HepG2 (cell line): Measurements from ENCODE around the gene NOVA2. TPM values are rescaled to one million over a fixed set of nuclear protein-coding genes. Genes with fewer than 3 reads are reported as not detected.

Source experiments
- ATAC-seq: fragments of 200-7000 bp; cut with Tn5 transposase; 3 replicates; pipeline ENCODE4 v1.9.1; 2020; ENCODE audit warnings: mild to moderate bottlenecking, moderate library complexity
- BruUV-seq: library from RNA; stranded (reverse); fragments of 400-500 nt; replicated peaks from 2 replicates; lab custom pipeline; 2021; lab: Mats Ljungman, UMichigan
- CTCF ChIA-PET: fragments of 300-600 bp; formaldehyde crosslinking; extraction: SDS; loops from one replicate; lab custom pipeline; 2021; ENCODE audit warnings: low total read pairs, inconsistent platforms, low intra/inter-chr PET ratio; lab: Yijun Ruan, JAX
- POLR2A ChIA-PET: fragments of 350-600 bp; sonication (Branson Sonifier 250); formaldehyde crosslinking; loops from one replicate; lab custom pipeline; 2020; ENCODE audit warnings: antibody characterized with exemption, inconsistent platforms; lab: Yijun Ruan, JAX
- DNase-seq: peaks from one replicate; pipeline ENCODE4 v3.0.0-alpha.2; 2015; ENCODE audit warnings: low spot score
- FAIRE-seq: peaks from 3 replicates; lab custom pipeline; 2011; peaks lifted over from hg19 to GRCh38; lab: Jason Lieb, UNC
- H2AFZ ChIP-seq: one replicate; pipeline ENCODE4 v1.6.1; 2011; ENCODE audit warnings: low read length, inconsistent platforms
- H3K27ac ChIP-seq: fragments of 300-600 bp; 3 replicates; pipeline ENCODE4 v1.8.0; 2011; ENCODE audit warnings: mixed run types, mild to moderate bottlenecking, mixed read lengths, low read length, inconsistent platforms; ENCODE audit not compliant: insufficient read depth; ENCODE audit errors: extremely low read length
- H3K27me3 ChIP-seq, 2 experiments: fragments of 200-600 bp in 1 of 2; 2 replicates in 1 of 2; 3 replicates in 1 of 2; pipeline versions ENCODE4 v1.6.0 to v1.8.0; 2011; ENCODE audit warnings: low read length in 2 of 2, mild to moderate bottlenecking in 2 of 2, moderate library complexity in 2 of 2, inconsistent platforms in 1 of 2; ENCODE audit not compliant: insufficient read depth in 2 of 2, control insufficient read depth in 1 of 2
- H3K36me3 ChIP-seq, 2 experiments: fragments of 200-600 bp in 1 of 2; replicated peaks in 1 of 2; 2 replicates in 1 of 2; 3 replicates in 1 of 2; pipeline versions ENCODE4 v1.5.1 to v1.8.0; 2011; ENCODE audit warnings: low read length in 2 of 2, inconsistent platforms in 1 of 2; ENCODE audit not compliant: insufficient read depth in 2 of 2, control insufficient read depth in 1 of 2
- H3K4me1 ChIP-seq: 2 replicates; pipeline ENCODE4 v1.5.1; 2012; ENCODE audit warnings: low read length, inconsistent platforms; ENCODE audit not compliant: insufficient read depth
- H3K4me2 ChIP-seq: 2 replicates; pipeline ENCODE4 v1.6.0; 2011; ENCODE audit warnings: low read depth, low read length, inconsistent platforms
- H3K4me3 ChIP-seq, 3 experiments: fragments of 200-600 bp in 1 of 3; sonication (generic), shearing (Covaris generic) in 1 of 3; replicated peaks in 1 of 3; 2 replicates each; pipeline ENCODE4 v1.5.1; 2011 to 2016; ENCODE audit warnings: low read length in 3 of 3, inconsistent platforms in 2 of 3, low read depth in 2 of 3, mild to moderate bottlenecking in 2 of 3, control low read depth in 1 of 3, mixed read lengths in 1 of 3; ENCODE audit not compliant: insufficient read depth in 1 of 3
- H3K79me2 ChIP-seq: one replicate; pipeline ENCODE4 v1.6.1; 2011; ENCODE audit warnings: low read length, inconsistent platforms; ENCODE audit not compliant: insufficient read depth
- H3K9ac ChIP-seq: 2 replicates; pipeline ENCODE4 v1.6.0; 2011; ENCODE audit warnings: mild to moderate bottlenecking, low read depth, low read length, inconsistent platforms; ENCODE audit not compliant: insufficient read depth
- H3K9me3 ChIP-seq: 2 replicates; pipeline ENCODE4 v1.5.1; 2012; ENCODE audit warnings: mild to moderate bottlenecking, low read length
- H4K20me1 ChIP-seq: 2 replicates; pipeline ENCODE4 v1.6.0; 2011; ENCODE audit warnings: inconsistent platforms, mild to moderate bottlenecking, low read length, moderate library complexity; ENCODE audit not compliant: insufficient read depth
- GABPA ChIP-seq, 2 experiments: IDR thresholded peaks; 2 replicates each; pipeline ENCODE4 v1.6.1; 2011 to 2016; ENCODE audit warnings: low read depth in 2 of 2, low read length in 1 of 2, missing biosample characterization in 1 of 2, missing genetic modification characterization in 1 of 2
- HMGA1 ChIP-seq: sonication (generic); formaldehyde crosslinking; conservative IDR thresholded peaks from 2 replicates; pipeline ENCODE4 v1.4.0; 2020; ENCODE audit warnings: missing genetic modification reagents
- NFYC ChIP-seq: IDR thresholded peaks from 2 replicates; pipeline ENCODE4 v1.6.1; 2016; ENCODE audit warnings: missing genetic modification reagents, missing compliant biosample characterization
- PHB2 ChIP-seq: fragments of 450-650 bp; IDR thresholded peaks from 2 replicates; pipeline ENCODE4 v1.6.1; 2018; ENCODE audit not compliant: partially characterized antibody
- STAG1 ChIP-seq: sonication (generic); formaldehyde crosslinking; IDR thresholded peaks from 2 replicates; pipeline ENCODE4 v1.4.0; 2020; ENCODE audit warnings: missing genetic modification reagents
- TBX3 ChIP-seq: fragments of 450-650 bp; IDR thresholded peaks from 2 replicates; pipeline ENCODE4 v1.6.1; 2017; ENCODE audit warnings: antibody characterized with exemption, mild to moderate bottlenecking, inconsistent platforms, borderline replicate concordance
- TOE1 ChIP-seq: sonication (generic); formaldehyde crosslinking; IDR thresholded peaks from 2 replicates; pipeline ENCODE4 v1.4.0; 2020; ENCODE audit warnings: mild to moderate bottlenecking, missing genetic modification reagents
- ZNF441 ChIP-seq: sonication (generic); formaldehyde crosslinking; IDR thresholded peaks from 2 replicates; pipeline ENCODE4 v1.7.0; 2021; ENCODE audit warnings: missing genetic modification reagents, borderline replicate concordance
- ZNF556 ChIP-seq: sonication (generic); formaldehyde crosslinking; IDR thresholded peaks from 2 replicates; pipeline ENCODE4 v1.4.0; 2020; ENCODE audit warnings: mild to moderate bottlenecking, missing genetic modification reagents, borderline replicate concordance
- ZSCAN30 ChIP-seq: sonication (generic); formaldehyde crosslinking; IDR thresholded peaks from 2 replicates; pipeline ENCODE4 v1.5.0; 2020; ENCODE audit warnings: mild to moderate bottlenecking, missing genetic modification reagents
- WGBS: methylation state at CpG from one replicate; pipeline ENCODE4 v1.1.6; 2017; ENCODE audit warnings: low lambda C conversion rate; 5-methylcytosine and 5-hydroxymethylcytosine counted together
- in situ Hi-C: cut with HindIII; loops from 2 replicates; pipeline ENCODE4 v1.10.0; 2017; ENCODE audit warnings: low pct_unique_long_range_greater_than_20kb; ENCODE audit not compliant: extremely low pct_ligation_motif_present
- intact Hi-C: fragments of 100-400 bp; cut with micrococcal nuclease; formaldehyde crosslinking; loops from one replicate; pipeline ENCODE4 v1.10.0; 2022; ENCODE audit not compliant: unreplicated experiment
- polyA plus RNA-seq, 8 experiments: library from polyadenylated mRNA; depleted of rRNA in 3 of 8; stranded (reverse) in 7 of 8; unstranded in 1 of 8; fragments of >200 nt; fragmentation: Illumina TruSeq in 4 of 8; extraction: Trizol in 4 of 8; gene quantifications; 2 replicates each; pipeline versions ENCODE4 v1.2.1 to v1.2.3, GENCODE V29; 2011 to 2016; ENCODE audit warnings: low read depth in 4 of 8, missing spikeins in 1 of 8, mixed read lengths in 1 of 8; ENCODE audit not compliant: insufficient read depth in 1 of 8
- total RNA-seq, 5 experiments: library from RNA; depleted of rRNA; stranded (reverse); fragments of >200 nt; fragmentation: Illumina TruSeq; extraction: Trizol; gene quantifications; 2 replicates each; pipeline ENCODE4 v1.2.3, GENCODE V29; 2016; ENCODE audit warnings: low read depth in 1 of 5
- TF ChIP-seq, protein P1 (sequence below): IDR thresholded peaks from 2 replicates; pipeline ENCODE4 v1.6.1; 2012; ENCODE audit warnings: low read length, improper control_type of control experiment
- TF ChIP-seq, protein P2 (sequence below): sonication (generic); formaldehyde crosslinking; conservative IDR thresholded peaks from 2 replicates; pipeline ENCODE4 v1.4.0; 2020; ENCODE audit warnings: missing genetic modification reagents
- TF ChIP-seq, protein P3 (sequence below): sonication (generic); formaldehyde crosslinking; IDR thresholded peaks from 2 replicates; pipeline ENCODE4 v1.4.0; 2020; ENCODE audit warnings: missing genetic modification reagents, borderline replicate concordance

NOVA2 gene
- total and polyA plus RNA-seq, 2 of the 13 experiments (the other 11 are each of a cell fraction or from before 2014, with no cell fraction given) = not detected

DNA sequence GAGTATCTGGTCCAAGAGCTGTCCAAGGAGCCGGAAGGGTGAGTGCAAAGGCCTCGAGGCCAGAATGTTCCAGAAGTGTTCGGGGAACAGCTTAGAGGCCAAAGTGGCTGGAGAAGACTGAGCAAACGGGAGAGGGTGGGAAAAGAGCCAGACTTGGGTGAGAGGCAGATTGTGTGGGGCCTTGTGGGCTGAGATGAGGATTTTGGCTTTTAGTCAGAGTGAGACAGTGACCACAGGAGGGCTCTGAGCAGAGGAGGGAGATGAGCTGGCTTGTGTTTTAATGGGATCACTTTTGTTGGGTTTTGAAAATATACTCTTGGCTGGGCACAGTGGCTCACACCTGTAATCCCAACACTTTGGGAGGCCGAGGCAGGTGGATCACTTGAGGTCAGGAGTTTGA is 64.7 kb downstream of the NOVA2 start:
- POLR2A ChIA-PET = interaction anchor here (1.2 kb wide), 1 partner anchor 45 kb away, joined by 3 read pairs; no protein-coding TSS in a partner anchor

DNA sequence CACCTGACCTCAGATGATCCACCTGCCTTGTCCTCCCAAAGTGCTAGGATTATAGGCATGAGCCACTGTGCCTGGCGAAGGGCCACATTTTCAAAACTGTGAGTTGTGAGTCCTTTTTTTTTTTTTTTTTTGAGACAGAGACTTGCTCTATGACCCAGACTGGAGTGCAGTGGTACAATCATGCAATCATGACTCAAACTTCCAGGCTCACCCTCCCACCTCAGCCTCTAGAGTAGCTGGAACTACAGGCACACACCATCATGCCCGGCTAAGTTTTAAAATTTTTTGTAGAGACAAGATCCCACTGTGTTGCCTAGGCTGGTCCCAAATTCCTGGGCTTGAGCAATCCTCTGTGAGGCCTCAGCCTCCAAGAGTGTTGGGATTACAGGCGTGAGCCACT is 67.4 kb downstream of the NOVA2 start:
- in situ Hi-C loops = loop anchor here (10.0 kb wide), 1 partner anchor 169 kb away; no protein-coding TSS in a partner anchor
- TF ChIP-seq NFYC (CRISPR knock-in tag) = no peak
- no peak for TF ChIP-seq ZNF556
- no peak for TF ChIP-seq GABPA (IDR thresholded peaks at IDR 0.05; ENCODE audit: low read depth, low read length)
- TF ChIP-seq GABPA (CRISPR knock-in tag; IDR thresholded peaks at IDR 0.05; ENCODE audit: low read depth) = no peak
- TF ChIP-seq, protein P1, sequence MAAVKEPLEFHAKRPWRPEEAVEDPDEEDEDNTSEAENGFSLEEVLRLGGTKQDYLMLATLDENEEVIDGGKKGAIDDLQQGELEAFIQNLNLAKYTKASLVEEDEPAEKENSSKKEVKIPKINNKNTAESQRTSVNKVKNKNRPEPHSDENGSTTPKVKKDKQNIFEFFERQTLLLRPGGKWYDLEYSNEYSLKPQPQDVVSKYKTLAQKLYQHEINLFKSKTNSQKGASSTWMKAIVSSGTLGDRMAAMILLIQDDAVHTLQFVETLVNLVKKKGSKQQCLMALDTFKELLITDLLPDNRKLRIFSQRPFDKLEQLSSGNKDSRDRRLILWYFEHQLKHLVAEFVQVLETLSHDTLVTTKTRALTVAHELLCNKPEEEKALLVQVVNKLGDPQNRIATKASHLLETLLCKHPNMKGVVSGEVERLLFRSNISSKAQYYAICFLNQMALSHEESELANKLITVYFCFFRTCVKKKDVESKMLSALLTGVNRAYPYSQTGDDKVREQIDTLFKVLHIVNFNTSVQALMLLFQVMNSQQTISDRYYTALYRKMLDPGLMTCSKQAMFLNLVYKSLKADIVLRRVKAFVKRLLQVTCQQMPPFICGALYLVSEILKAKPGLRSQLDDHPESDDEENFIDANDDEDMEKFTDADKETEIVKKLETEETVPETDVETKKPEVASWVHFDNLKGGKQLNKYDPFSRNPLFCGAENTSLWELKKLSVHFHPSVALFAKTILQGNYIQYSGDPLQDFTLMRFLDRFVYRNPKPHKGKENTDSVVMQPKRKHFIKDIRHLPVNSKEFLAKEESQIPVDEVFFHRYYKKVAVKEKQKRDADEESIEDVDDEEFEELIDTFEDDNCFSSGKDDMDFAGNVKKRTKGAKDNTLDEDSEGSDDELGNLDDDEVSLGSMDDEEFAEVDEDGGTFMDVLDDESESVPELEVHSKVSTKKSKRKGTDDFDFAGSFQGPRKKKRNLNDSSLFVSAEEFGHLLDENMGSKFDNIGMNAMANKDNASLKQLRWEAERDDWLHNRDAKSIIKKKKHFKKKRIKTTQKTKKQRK = no peak
- TF ChIP-seq TOE1 (CRISPR knock-in tag) = no peak
- no peak for TF ChIP-seq HMGA1 (CRISPR knock-in tag)
- no peak for TF ChIP-seq ZNF441
- no peak for TF ChIP-seq ZSCAN30 (CRISPR knock-in tag)
- no peak for TF ChIP-seq TBX3
- TF ChIP-seq, protein P2, sequence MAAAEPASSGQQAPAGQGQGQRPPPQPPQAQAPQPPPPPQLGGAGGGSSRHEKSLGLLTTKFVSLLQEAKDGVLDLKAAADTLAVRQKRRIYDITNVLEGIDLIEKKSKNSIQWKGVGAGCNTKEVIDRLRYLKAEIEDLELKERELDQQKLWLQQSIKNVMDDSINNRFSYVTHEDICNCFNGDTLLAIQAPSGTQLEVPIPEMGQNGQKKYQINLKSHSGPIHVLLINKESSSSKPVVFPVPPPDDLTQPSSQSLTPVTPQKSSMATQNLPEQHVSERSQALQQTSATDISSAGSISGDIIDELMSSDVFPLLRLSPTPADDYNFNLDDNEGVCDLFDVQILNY (CRISPR knock-in tag) = no peak
- no peak for TF ChIP-seq PHB2

More for the DNA sequence above, 64.7 kb downstream of the NOVA2 start:
- no TSS peak for BruUV-seq
- peak; percentile 3; the same call in 1 of the 2 replicates for TF ChIP-seq STAG1
- TF ChIP-seq, protein P3, sequence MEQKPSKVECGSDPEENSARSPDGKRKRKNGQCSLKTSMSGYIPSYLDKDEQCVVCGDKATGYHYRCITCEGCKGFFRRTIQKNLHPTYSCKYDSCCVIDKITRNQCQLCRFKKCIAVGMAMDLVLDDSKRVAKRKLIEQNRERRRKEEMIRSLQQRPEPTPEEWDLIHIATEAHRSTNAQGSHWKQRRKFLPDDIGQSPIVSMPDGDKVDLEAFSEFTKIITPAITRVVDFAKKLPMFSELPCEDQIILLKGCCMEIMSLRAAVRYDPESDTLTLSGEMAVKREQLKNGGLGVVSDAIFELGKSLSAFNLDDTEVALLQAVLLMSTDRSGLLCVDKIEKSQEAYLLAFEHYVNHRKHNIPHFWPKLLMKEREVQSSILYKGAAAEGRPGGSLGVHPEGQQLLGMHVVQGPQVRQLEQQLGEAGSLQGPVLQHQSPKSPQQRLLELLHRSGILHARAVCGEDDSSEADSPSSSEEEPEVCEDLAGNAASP (CRISPR knock-in tag) = no peak
- H3K4me3 ChIP-seq = no peak overlapping the region
- WGBS = 16% methylated on average over 5 of the region's 5 CpGs
- peaks cover 35% of the 10 kb centered on the region for H3K4me1 ChIP-seq
- no peaks in the 10 kb centered on the region for H3K36me3 ChIP-seq
- H3K4me2 ChIP-seq = no peak overlapping the region
- no peak overlapping the region for H3K27ac ChIP-seq
- FAIRE-seq (no peak), ATAC-seq (no peak), DNase-seq (no peak)
- no peaks in the 10 kb centered on the region for H4K20me1 ChIP-seq
- intact Hi-C loops = no loop called here
- H3K9ac ChIP-seq = no peak overlapping the region
- H3K79me2 ChIP-seq = no peaks in the 10 kb centered on the region
- no peak overlapping the region for H2AFZ ChIP-seq
- in situ Hi-C loops = loop anchor here (10.0 kb wide), 1 partner anchor 166 kb away; no protein-coding TSS in a partner anchor
- CTCF ChIA-PET = no interaction called here
- H3K27me3 ChIP-seq = peaks cover 0 to 3% of the 10 kb centered on the region in 2 experiments; a peak in 2 of 5 replicates
- H3K9me3 ChIP-seq = no peaks in the 10 kb centered on the region

More for the DNA sequence above, 67.4 kb downstream of the NOVA2 start:
- H3K4me1 ChIP-seq = peaks cover 25% of the 10 kb centered on the region
- FAIRE-seq (no peak), DNase-seq (no peak), ATAC-seq (no peak)
- no peak overlapping the region for H3K9ac ChIP-seq
- H3K27me3 ChIP-seq = peaks cover 0 to 3% of the 10 kb centered on the region in 2 experiments; a peak in 2 of 5 replicates
- no TSS peak for BruUV-seq
- no peak overlapping the region for H3K4me3 ChIP-seq
- peaks cover 3% of the 10 kb centered on the region for H3K79me2 ChIP-seq
- H3K9me3 ChIP-seq = no peaks in the 10 kb centered on the region
- no peak overlapping the region for H3K27ac ChIP-seq
- H4K20me1 ChIP-seq = no peaks in the 10 kb centered on the region
- no peaks in the 10 kb centered on the region for H3K36me3 ChIP-seq
- ChIA-PET POLR2A (interaction anchor here (0.7 kb wide), 1 partner anchor 89 kb away, joined by 4 read pairs; the partner anchor contains the start of gene CCDC61), CTCF (no interaction called here)
- H2AFZ ChIP-seq = no peak overlapping the region
- WGBS = 10% methylated on average over 3 of the region's 3 CpGs
- H3K4me2 ChIP-seq = no peak overlapping the region
- intact Hi-C loops = no loop called here
